ENCODE measurements around the gene SCN1B.
A peak's percentile ranks its signal among the peaks of the same experiment; 100 is the strongest.
"Not testable (repeated sequence)": the region's sequence is repeated elsewhere in the genome, so short reads cannot be mapped to it uniquely, and the experiment has no call there.

Gene SCN1B

DNA sequence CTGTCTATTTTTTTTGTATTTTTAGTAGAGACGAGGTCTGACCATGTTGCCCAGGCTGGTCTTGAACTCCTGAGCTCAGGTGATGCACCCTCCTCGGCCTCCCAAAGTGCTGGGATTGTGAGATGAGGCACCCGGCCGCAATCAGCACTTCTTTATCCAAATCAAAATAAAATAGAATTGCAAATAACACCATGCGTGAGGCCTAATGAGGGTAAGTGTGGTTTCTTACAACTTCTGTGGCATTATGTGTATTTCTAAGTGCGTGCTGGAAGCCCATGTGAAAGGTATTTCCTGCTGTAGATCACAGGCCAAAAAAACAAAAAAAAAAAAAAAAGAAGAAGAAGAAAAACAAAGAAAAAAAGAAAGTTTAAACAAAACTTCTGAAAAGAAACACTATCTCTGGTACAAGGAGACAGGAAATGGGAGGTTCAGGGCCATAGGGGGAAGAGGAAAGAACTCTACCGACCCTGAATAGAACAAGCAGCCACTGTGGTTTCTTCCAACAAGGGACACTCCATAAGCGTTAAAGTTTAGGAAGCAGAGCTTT is 33.1 kb upstream of the SCN1B start:
- DNase-seq (ENCODE audit: insufficient read length, low spot score) (no peak), FAIRE-seq (no peak)

DNA sequence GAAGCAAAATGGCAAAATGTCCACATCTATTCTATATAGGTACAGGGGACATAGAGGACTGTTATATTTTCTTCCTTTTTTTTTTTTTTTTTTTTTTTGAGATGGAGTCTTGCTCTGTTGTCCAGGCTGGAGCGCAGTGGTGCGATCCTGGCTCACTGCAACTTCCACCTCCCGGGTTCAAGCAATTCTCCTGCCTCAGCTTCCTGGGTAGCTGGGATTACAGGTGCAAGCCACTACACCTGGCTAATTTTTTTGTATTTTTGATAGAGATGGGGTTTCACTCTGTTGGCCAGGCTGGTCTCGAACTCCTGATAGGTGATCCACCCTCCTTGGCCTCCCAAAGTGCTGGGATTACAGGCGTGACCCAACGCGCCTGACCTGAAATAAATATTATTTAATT is 32.0 kb upstream of the SCN1B start:
- not testable (repeated sequence) for FAIRE-seq; DNase-seq (ENCODE audit: insufficient read length, low spot score)

More for the DNA sequence above, 33.1 kb upstream of the SCN1B start:
- TF ChIP-seq, protein P1, sequence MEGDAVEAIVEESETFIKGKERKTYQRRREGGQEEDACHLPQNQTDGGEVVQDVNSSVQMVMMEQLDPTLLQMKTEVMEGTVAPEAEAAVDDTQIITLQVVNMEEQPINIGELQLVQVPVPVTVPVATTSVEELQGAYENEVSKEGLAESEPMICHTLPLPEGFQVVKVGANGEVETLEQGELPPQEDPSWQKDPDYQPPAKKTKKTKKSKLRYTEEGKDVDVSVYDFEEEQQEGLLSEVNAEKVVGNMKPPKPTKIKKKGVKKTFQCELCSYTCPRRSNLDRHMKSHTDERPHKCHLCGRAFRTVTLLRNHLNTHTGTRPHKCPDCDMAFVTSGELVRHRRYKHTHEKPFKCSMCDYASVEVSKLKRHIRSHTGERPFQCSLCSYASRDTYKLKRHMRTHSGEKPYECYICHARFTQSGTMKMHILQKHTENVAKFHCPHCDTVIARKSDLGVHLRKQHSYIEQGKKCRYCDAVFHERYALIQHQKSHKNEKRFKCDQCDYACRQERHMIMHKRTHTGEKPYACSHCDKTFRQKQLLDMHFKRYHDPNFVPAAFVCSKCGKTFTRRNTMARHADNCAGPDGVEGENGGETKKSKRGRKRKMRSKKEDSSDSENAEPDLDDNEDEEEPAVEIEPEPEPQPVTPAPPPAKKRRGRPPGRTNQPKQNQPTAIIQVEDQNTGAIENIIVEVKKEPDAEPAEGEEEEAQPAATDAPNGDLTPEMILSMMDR (IDR thresholded peaks at IDR 0.05; ENCODE audit: insufficient read depth, missing control alignments), result no peak

DNA sequence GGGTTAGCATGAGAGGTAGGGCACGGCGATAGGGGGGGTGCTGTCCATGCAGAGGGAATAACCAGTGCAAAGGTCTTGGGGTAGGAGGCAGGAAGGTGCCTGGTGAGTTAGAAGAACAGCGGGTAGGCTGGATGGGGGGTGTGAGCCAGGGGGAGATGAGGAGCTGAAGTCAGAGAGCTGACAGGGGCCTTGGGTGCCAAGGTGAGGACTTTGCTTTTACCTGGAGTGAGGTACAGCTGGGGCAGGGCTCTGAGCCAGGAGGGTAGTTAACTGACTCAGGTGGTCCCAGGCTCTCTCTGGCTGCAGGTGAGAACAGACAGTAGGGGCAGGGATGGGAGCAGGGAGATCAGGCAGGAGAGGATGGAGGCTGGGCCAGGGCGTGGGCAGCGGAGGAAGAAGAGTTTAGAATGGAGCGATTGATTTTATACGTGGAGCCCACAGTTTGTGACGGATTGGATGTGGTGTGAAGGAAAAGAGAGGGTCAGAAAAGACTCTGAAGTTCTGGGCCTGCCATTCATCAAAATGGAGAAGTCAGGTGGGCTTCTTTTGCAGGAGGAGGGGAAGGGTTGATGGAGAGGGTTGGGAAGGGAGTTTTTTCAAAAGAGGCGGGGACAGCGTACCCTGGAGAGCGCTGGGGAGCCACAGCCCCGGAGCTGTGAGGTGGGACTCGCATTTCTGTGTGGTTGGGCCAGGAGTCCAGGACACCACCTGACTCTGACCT is 31.3 kb upstream of the SCN1B start:
- TF ChIP-seq, protein P1 (IDR thresholded peaks at IDR 0.05; ENCODE audit: insufficient read depth, missing control alignments), result no peak
- FAIRE-seq, result no peak
- DNase-seq (ENCODE audit: insufficient read length, low spot score), result no peak

DNA sequence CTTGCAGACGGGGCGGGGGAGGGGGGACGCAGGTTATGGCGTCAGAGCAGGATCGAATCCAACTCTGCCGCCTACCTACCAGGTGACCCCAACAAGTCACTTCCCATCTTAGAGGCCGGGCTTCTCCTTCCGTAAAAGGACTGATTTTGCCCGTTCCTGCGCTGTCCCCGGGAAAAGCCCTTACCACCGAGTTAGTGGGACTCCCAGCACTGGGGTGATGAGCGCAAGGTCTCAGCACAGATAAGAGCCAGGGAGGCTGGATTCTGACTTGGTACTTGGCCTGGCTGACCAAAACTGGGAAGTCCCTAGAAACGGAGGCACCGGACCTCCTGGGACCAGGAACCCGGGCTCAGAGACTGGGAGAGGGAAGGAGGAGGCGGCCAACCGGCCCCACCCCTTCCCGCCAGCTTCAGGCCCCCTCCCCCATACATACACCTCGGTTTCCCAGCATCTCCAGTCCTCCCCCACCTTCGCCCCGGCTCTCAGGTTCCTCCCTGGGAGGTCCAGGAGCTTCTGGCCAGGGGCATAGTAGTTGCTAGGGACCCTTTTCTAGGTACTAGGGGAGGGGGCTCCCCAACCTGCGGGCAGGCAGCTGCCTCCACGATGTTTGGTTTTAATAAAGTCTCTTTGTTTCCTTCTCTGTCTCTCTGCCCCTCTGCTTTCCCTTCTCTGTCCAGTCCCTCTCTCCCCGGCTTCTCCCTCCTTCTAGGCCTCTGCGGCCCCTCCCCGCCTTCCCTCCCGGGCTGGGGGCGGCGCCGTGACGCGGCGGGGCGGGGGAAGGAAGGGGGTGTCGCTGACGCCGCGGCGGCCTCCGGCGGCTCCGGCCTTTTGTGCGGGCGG is 30.6 kb upstream of the SCN1B start, which contains the start of gene GRAMD1A:
GRAMD1A (plus strand) TSS at position 826 of the 840 bp plus-strand sequence. CDS start 156 bp downstream, outside the sequence.
- no peak for FAIRE-seq
- TF ChIP-seq, protein P1 (IDR thresholded peaks at IDR 0.05; ENCODE audit: insufficient read depth, missing control alignments), result no peak
- DNase-seq (ENCODE audit: insufficient read length, low spot score), result peak; percentile 95

DNA sequence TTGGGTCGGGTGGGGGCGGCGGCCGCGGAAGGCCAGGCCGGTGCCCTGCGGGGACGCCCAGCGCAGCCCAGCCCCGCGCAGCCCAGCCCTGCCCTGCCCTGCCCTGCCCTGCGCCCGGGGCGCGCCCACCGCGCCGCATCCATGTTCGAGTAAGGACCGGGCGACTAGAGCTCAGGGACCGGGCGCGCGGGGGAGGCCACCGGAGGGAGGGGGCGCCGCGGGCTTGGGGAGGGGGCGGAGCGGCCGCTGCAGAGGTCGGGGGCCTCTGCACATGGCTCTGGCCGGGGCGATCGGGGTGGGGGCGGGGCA is 30.0 kb upstream of the SCN1B start:
- FAIRE-seq, result no peak
- TF ChIP-seq, protein P1 (IDR thresholded peaks at IDR 0.05; ENCODE audit: insufficient read depth, missing control alignments), result no peak
- no peak for DNase-seq (ENCODE audit: insufficient read length, low spot score)

DNA sequence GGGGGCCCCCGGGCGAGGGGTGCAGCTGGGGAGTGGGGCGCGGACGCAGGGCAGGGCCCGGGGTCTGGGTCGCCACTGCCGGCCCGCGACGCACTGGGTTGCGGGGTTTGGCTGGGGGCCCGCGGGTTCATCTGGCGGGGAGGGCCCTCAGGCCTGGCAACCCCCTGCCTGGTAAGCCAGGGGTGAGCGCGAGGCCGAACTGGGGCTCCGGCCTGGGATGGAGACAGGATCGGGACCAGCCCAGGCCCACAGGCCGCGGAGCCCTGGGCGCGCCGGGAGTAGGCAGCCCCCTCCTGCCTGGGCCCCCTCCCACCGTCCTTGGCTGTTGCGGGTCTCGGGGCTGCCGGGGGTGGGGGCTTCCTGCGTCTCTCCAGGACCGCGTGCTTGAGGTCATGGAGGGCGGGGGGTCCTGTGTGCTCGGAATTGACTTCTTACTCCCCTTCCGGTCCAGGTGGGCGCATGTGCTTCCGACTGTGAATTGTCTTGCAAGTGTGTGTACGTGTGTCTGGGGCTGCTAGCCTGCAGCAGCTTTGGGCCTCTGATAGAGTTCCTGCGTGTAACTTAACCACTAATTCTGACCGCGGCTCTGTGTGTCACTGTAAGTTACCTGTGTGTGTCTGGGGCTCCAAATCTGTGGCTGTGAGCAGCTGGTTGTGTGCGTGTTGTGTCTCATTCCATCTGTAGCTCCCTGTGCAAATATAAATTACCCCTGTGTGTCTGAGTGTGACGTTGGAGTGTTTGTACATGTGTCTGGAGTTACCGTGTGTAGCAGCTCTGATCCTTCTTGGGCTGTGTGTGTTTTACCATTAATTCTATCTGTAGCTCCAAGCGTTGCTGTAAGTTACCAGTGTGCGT is 29.4 kb upstream of the SCN1B start:
- TF ChIP-seq, protein P1 (IDR thresholded peaks at IDR 0.05; ENCODE audit: insufficient read depth, missing control alignments), result no peak
- FAIRE-seq (no peak), DNase-seq (ENCODE audit: insufficient read length, low spot score) (no peak)

DNA sequence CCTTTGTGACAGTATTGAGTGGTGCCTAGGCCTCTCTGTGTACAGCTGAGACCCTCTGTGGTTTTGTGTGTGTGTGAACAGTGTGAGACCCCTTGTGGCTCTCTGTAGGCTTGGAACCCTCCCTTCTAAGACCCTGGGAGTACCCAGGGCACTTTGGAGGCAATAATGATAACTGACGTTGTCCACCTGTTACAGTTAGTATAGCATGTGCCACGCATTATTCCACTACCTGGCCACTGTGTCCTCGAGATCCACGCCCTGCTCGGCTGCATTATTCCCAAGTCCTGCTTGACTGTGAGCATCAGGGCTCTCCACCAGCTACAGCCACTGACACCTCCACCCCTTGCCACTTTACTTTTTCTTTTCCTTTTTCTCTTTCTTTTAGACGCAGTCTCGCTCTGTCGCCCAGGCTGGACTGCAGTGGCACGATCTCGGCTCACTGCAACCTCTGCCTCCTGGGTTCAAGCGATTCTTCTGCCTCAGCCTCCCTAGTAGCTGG is 28.2 kb upstream of the SCN1B start:
- FAIRE-seq, result no peak
- no peak for DNase-seq (ENCODE audit: insufficient read length, low spot score)
- TF ChIP-seq, protein P1 (IDR thresholded peaks at IDR 0.05; ENCODE audit: insufficient read depth, missing control alignments), result no peak

All from D721Med (cell line).